Thymus (tissue), 11 donors: Measurements from ENCODE around the gene ABCB6. TPM values are rescaled to one million over a fixed set of nuclear protein-coding genes. Genes with fewer than 3 reads are reported as not detected.
A peak's percentile ranks its signal among the peaks of the same experiment; 100 is the strongest.

Experiments
- DNase-seq, 9 donors: peaks; one replicate each; pipeline ENCODE4 v3.0.0-alpha.2; 2013; ENCODE audit warnings: low spot score in 9 of 9, low read depth in 6 of 9, missing footprints in 1 of 9
- H3K27ac ChIP-seq, 2 donors: one replicate each; pipeline ENCODE4 v1.5.1; 2013; ENCODE audit warnings: control low read depth in 1 of 2, low read depth in 1 of 2, low read length in 1 of 2, mild to moderate bottlenecking in 1 of 2, moderate library complexity in 1 of 2
- H3K27me3 ChIP-seq, 2 donors: one replicate each; pipeline ENCODE4 v1.5.1; 2013; ENCODE audit warnings: low read length in 1 of 2; ENCODE audit not compliant: control insufficient read depth in 2 of 2, insufficient read depth in 1 of 2
- H3K36me3 ChIP-seq, 2 donors: one replicate each; pipeline ENCODE4 v1.5.1; 2013; ENCODE audit warnings: low read length in 1 of 2, mild to moderate bottlenecking in 1 of 2, moderate library complexity in 1 of 2; ENCODE audit not compliant: control insufficient read depth in 2 of 2, insufficient read depth in 2 of 2
- H3K4me1 ChIP-seq, 2 donors: one replicate each; pipeline ENCODE4 v1.5.1; 2013; ENCODE audit warnings: low read length in 2 of 2; ENCODE audit not compliant: control insufficient read depth in 2 of 2, insufficient read depth in 2 of 2
- H3K4me3 ChIP-seq, 2 donors: one replicate each; pipeline ENCODE4 v1.5.1; 2013; ENCODE audit warnings: low read length in 2 of 2, control low read depth in 1 of 2, mild to moderate bottlenecking in 1 of 2
- H3K9me3 ChIP-seq, 2 donors: one replicate each; pipeline ENCODE4 v1.5.1; 2013; ENCODE audit warnings: low read length in 1 of 2, mild to moderate bottlenecking in 1 of 2; ENCODE audit not compliant: control insufficient read depth in 2 of 2, insufficient read depth in 1 of 2
- WGBS: extraction: QIAGEN DNeasy Blood & Tissue Kit; methylation state at CpG from one replicate; pipeline ENCODE4 v1.1.7; 2013; 5-methylcytosine and 5-hydroxymethylcytosine counted together
- polyA plus RNA-seq: library from polyadenylated mRNA; stranded (reverse); fragments of 200-250 nt; gene quantifications from one replicate; pipeline ENCODE4 v1.2.3, GENCODE V29; 2013
- total RNA-seq: library from RNA; stranded (reverse); fragments of 120-200 nt; gene quantifications from one replicate; pipeline ENCODE4 v1.2.4, GENCODE V29; 2013
- donor health status: healthy.

Gene ABCB6
- total and polyA plus RNA-seq, 2 donors, result 8.2 to 29.3 TPM

DNA sequence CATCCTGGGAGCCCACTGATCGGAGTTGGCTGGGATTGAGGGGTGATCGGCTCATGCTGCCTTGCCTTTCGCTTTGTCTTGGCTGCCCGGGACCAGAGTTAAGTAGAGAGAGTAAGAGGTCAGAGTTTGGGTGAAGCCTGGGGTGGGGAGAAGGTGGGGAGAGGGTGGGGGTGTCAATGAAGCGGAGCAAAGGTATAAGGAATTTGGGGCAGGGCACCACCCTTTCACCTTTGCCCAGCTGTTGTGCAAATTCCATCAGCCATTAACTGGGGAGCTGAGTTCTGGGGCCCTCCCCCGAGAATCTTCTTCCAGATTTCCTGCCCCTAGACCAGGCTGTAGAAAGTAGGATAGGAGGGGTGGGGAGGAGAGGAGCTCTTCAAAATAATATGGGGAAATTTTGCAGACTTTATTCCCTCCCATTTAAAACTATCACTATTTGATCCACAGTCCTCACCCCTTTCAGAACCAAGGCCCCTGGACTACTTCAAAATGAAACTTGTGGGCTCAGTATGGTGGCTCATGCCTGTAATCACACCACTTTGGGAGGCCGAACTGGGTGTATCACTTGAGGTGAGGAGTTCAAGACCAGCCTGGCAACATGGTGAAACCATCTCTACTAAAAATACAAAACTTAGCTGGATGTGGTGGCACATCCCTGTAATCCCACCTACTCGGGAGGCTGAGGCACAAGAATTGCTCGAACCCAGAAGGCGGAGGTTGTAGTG, 48.7 kb downstream of the ABCB6 start, which contains the start of gene SLC23A3:
SLC23A3 (minus strand) TSS at position 100 of the 725 bp plus-strand sequence; CDS start at position 55, 45 bp downstream.
- H3K27ac ChIP-seq, result no peak within 1 kb of the TSS
- DNase-seq, result no peak
- no peak within 1 kb of the TSS for H3K4me3 ChIP-seq
- no peaks in the 10 kb centered on the region for H3K9me3 ChIP-seq
- H3K36me3 ChIP-seq, result peaks cover 35 to 40% of the 10 kb centered on the region in 2 donors
- H3K27me3 ChIP-seq, result no peaks in the 10 kb centered on the region
- 98% methylated on average over 10 of the region's 10 CpGs for WGBS
- H3K4me1 ChIP-seq, result peaks cover 4 to 5% of the 10 kb centered on the region in 2 donors

DNA sequence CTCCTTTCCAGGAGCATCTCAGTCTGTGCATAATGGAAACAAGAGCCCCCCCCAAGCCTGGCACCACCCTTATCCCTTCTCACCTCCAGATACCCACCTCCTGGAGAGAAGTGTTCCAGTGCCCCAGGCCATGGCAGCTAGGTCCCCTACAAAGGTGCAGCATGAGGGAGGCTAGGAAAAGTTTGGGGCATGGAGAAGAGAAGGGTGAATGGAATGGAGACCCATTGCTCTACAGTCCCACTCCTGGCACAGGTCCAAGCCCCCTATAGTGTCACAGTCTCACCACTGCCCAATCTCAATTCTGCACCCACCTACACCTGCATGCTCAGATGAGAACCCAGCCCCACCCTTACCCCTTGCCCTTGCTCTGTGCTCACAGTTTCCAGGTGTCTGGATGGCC, 49.8 kb downstream of the ABCB6 start:
- Histone ChIP-seq H3K36me3 (peaks cover 23 to 28% of the 10 kb centered on the region in 2 donors), H3K4me3 (no peak overlapping the region), H3K4me1 (no peaks in the 10 kb centered on the region), H3K27me3 (no peaks in the 10 kb centered on the region), H3K9me3 (no peaks in the 10 kb centered on the region), H3K27ac (no peak overlapping the region)
- DNase-seq, result no peak

DNA sequence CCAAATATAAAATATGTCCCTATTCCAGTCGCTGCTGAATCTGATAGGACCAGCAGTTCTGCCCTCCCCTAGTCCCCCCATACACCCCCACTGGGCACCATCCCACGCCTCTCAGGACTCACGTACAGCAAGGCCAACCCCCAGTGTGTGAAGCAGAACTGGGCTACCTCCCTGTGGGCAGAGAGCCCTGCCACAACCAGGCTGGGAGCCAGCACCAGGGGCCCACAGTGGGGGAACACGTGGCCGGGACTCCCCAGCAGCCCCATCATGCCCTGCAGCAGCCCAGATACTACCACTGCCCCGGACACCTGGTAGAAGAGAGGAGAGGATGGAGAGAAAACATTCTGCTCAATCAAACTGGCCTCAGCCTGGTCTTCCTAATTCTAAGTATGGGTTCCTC, 50.2 kb downstream of the ABCB6 start:
- 57% methylated on average over 6 of the region's 6 CpGs for WGBS
- no peak overlapping the region for H3K27ac ChIP-seq
- H3K9me3 ChIP-seq, result no peaks in the 10 kb centered on the region
- H3K36me3 ChIP-seq, result peaks cover 21 to 24% of the 10 kb centered on the region in 2 donors
- H3K4me3 ChIP-seq, result no peak overlapping the region
- no peaks in the 10 kb centered on the region for H3K4me1 ChIP-seq
- no peaks in the 10 kb centered on the region for H3K27me3 ChIP-seq
- no peak for DNase-seq

DNA sequence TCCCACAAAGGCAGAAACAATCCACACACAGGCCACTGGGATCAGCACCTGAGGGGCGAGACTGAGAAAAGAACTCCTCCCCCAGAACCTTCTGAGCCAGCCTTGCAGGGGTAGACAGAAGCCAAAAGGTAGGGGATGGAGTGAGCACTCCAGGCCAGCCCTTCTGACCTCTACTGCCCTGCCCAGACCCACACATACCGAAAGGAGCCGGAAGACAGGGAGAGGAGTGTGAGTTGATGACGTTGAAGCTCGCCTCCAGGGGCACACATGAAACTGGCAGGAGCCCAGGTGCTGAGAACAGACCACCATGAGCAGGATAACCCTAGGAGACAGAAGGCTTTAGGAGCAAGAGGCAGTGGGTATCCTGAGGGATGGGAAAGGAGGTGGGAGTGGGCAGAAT, 50.8 kb downstream of the ABCB6 start:
- H3K27ac ChIP-seq, result no peak overlapping the region
- no peaks in the 10 kb centered on the region for H3K9me3 ChIP-seq
- 92% methylated on average over 5 of the region's 5 CpGs for WGBS
- H3K36me3 ChIP-seq, result peaks cover 16 to 19% of the 10 kb centered on the region in 2 donors
- H3K4me3 ChIP-seq, result no peak overlapping the region
- no peaks in the 10 kb centered on the region for H3K4me1 ChIP-seq
- no peak for DNase-seq
- H3K27me3 ChIP-seq, result no peaks in the 10 kb centered on the region

DNA sequence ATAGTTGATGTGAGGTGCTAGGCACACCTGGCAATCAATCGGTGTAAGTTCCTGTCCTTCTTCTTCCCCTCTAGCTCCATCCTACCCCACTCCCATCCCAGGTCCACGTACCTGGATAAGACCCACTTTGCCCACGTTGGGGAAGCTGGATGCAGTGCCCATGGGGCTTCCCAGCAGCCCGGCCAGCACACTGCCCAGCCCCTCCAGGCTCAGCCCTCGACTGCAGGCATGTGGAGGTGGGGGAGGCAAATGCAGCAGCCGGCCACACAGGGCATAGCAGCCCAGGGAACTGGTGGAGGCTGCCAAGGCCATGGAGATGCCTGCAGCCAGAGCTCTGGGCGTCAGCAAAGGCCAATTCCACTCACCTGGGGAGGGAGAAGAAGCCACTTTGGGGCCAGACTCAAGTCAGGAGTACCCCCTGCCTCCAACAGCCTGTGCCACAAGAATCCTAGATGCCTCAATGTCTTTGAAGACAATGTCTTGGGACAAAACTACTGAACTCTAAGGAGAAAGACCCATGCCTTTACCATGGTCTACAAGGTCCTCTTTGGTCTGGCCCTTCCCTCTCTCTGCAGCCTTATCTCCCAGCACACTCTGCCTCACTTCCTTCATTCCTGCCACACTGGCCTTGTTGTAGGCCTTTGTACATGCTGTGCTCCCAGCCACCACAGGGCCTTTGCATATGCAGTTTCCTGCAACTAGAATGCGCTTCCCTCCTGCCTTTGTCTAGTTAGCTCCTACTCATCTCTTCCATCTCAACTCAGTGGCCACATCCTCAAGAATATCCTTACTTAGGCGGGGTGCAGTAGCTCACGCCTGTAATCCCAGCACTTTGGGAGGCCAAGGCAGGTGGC, 53.5 kb downstream of the ABCB6 start:
- Histone ChIP-seq H3K27me3 (no peaks in the 10 kb centered on the region), H3K4me3 (no peak overlapping the region), H3K36me3 (peaks cover 0 to under 1% of the 10 kb centered on the region in 2 donors), H3K27ac (no peak overlapping the region), H3K4me1 (peaks cover 5% of the 10 kb centered on the region in 2 donors), H3K9me3 (no peaks in the 10 kb centered on the region)
- WGBS, result 96% methylated on average over 10 of the region's 10 CpGs
- no peak for DNase-seq

DNA sequence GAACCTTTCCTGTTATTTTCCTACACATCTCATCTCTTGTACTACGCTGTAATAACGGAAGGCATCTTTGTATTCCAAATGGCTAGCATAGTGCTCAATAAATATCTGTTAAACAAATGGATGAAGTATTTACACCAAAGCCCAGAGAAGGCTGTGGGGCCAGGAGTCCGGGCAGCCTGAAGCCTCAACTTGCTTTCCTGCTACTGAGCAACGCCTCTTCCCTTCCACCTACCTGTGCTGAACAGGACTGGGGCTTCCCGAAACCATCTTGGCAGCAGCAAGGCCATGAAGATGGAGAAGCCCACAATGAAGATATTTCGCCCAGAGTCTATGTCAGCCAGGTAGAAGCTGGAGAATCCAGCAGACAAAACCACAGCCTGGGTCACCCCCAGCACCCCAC, 55.6 kb downstream of the ABCB6 start:
- H3K4me3 ChIP-seq, result no peak overlapping the region
- H3K27me3 ChIP-seq, result no peaks in the 10 kb centered on the region
- H3K27ac ChIP-seq, result no peak overlapping the region
- no peaks in the 10 kb centered on the region for H3K9me3 ChIP-seq
- DNase-seq, result no peak
- no peaks in the 10 kb centered on the region for H3K36me3 ChIP-seq
- peaks cover 8 to 11% of the 10 kb centered on the region in 2 donors for H3K4me1 ChIP-seq
- WGBS, result 98% methylated on average over 6 of the region's 6 CpGs

DNA sequence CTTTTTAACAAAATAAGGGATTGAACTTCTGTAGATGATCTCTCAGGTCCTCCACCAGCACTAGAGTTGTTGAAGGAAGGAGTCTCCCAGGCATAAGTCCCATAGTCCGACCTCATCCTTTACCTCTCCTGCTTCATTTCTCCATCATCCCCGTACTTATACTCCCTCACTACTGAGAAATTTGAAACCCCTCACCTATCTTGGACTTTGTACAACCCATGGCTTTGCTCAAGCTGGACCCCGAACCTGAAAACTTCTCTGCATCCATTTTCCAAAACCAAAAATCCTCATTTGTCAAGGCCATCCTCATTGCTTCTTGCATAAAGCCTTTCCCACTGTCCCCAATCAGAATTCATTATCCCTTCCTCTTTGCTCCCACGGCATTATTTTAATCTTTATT, 57.7 kb downstream of the ABCB6 start:
- Histone ChIP-seq H3K9me3 (no peaks in the 10 kb centered on the region), H3K4me3 (peak overlapping the region; percentile 70 to 74), H3K27ac (no peak overlapping the region), H3K36me3 (peaks cover 8 to 12% of the 10 kb centered on the region in 2 donors), H3K27me3 (no peaks in the 10 kb centered on the region), H3K4me1 (peaks cover 8 to 11% of the 10 kb centered on the region in 2 donors)
- no peak for DNase-seq
- 80% methylated on average over 4 of the region's 4 CpGs for WGBS

DNA sequence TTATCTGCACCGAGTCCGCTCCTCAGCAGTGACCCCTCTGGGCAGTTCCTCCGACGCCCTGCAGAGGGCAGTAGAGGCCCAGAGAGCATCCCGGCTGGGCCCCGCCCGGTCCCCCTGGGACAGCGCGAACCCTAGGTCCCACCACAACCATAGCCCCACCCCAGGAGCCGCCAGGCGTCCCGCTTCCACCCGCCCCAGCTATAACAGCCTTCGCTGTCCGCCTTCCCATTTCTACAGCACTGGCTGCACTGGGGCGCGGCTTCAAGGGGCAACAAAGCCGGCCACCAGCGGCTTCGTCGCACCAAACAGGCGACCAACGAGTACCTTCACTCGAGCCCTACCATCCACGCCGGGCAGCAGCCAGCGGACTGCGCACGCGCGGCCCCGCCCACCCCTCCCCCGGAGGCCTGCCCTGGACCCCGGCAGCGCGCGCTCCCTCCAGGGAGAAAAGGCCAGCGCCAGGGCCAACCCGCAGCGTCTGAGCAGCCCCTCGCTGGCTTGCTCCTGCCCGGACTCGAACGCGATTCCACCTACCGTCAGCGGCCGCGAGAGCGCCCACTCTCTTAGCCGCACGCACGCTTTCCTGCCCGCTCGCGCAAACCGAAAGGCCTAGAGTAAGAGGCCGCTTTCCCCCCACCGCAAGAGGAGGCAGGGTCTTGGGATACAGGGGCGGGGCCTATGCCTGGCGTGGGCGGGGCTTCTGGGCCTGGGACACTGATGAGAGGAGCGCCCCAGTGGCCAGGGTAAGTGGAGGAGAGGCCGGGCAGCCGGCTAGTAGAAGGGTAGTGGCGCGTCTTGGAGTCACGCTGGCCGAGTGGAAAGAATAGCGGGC, 58.4 kb downstream of the ABCB6 start, which contains the start of gene NHEJ1:
NHEJ1 (minus strand) TSS at position 630 of the 832 bp plus-strand sequence. CDS start 2,453 bp downstream, outside the sequence.
- peak; percentile 77 to 95 (median 88) for DNase-seq
- peak within 1 kb of the TSS; percentile 88 to 92 for H3K27ac ChIP-seq

More for the DNA sequence above, 58.4 kb downstream of the ABCB6 start, which contains the start of gene NHEJ1:
- under 1% methylated on average over 70 of the region's 70 CpGs for WGBS
- Histone ChIP-seq H3K4me3 (peak within 1 kb of the TSS; percentile 70 to 74), H3K36me3 (peaks cover 8 to 12% of the 10 kb centered on the region in 2 donors), H3K27me3 (no peaks in the 10 kb centered on the region), H3K4me1 (peaks cover 8 to 11% of the 10 kb centered on the region in 2 donors), H3K9me3 (no peaks in the 10 kb centered on the region)
